Kidney (tissue), 14 donors: ENCODE data around the gene SYK. TPM values are rescaled to one million over a fixed set of nuclear protein-coding genes. Genes with fewer than 3 reads are reported as not detected.

Experiments used
- DNase-seq, 5 donors: peaks; one replicate each; pipeline ENCODE4 v3.0.0-alpha.2; 2013 to 2020
- FAIRE-seq: peaks from 2 replicates; lab custom pipeline; 2012; peaks lifted over from hg19 to GRCh38; lab: Jason Lieb, UNC
- H3K27ac ChIP-seq, 2 donors: one replicate each; pipeline ENCODE4 v1.7.0; 2013; ENCODE audit warnings: low read depth in 2 of 2, low read length in 2 of 2, inconsistent platforms in 1 of 2
- H3K27me3 ChIP-seq: one replicate; pipeline ENCODE4 v1.7.1; 2013; ENCODE audit warnings: low read length, inconsistent platforms; ENCODE audit not compliant: control insufficient read depth, insufficient read depth
- H3K36me3 ChIP-seq, 3 donors: one replicate each; pipeline versions ENCODE4 v1.7.0 to v1.7.1; 2013; ENCODE audit warnings: low read length in 3 of 3, control low read depth in 1 of 3, inconsistent platforms in 1 of 3; ENCODE audit not compliant: insufficient read depth in 3 of 3, control insufficient read depth in 2 of 3
- H3K4me1 ChIP-seq, 3 donors: one replicate each; pipeline versions ENCODE4 v1.7.0 to v1.7.1; 2013; ENCODE audit warnings: low read length in 3 of 3, inconsistent platforms in 1 of 3, low read depth in 1 of 3; ENCODE audit not compliant: control insufficient read depth in 2 of 3, insufficient read depth in 2 of 3
- H3K4me3 ChIP-seq, 3 donors: one replicate each; pipeline versions ENCODE4 v1.7.0 to v1.8.1; 2013; ENCODE audit warnings: low read length in 3 of 3, control low read depth in 1 of 3, inconsistent platforms in 1 of 3
- H3K9ac ChIP-seq, 3 donors: one replicate each; pipeline versions ENCODE4 v1.7.0 to v1.7.1; 2013; ENCODE audit warnings: low read length in 3 of 3, control low read depth in 1 of 3, inconsistent platforms in 1 of 3
- H3K9me3 ChIP-seq, 3 donors: one replicate each; pipeline versions ENCODE4 v1.7.0 to v1.7.1; 2013; ENCODE audit warnings: low read length in 3 of 3, control low read depth in 1 of 3, inconsistent platforms in 1 of 3; ENCODE audit not compliant: control insufficient read depth in 2 of 3, insufficient read depth in 1 of 3
- intact Hi-C: fragments of 100-400 bp; cut with DNase I; formaldehyde crosslinking; loops from one replicate; pipeline ENCODE4 v1.11.1; 2022
- polyA plus RNA-seq: library from polyadenylated mRNA; stranded (reverse); fragments of 350-450 nt; fragmentation: Illumina TruSeq; extraction: RNeasy Lipid Tissue Mini Kit (QIAGEN cat#74804); gene quantifications from one replicate; pipeline ENCODE4 v1.2.3, GENCODE V29; 2014; ENCODE audit warnings: low read depth, low replicate concordance; ENCODE audit not compliant: insufficient read depth
- total RNA-seq: library from RNA; stranded (reverse); fragmentation: NEBNext Ultra II Directional; extraction: Animal tissue kit (Norgen Biotek cat#: 25700); gene quantifications from one replicate; pipeline ENCODE4 v1.2.1, GENCODE V29; 2021
- TF ChIP-seq, protein P1 (sequence below): IDR thresholded peaks from 3 replicates; pipeline ENCODE4 v1.5.1; 2012; ENCODE audit warnings: mild to moderate bottlenecking, moderate library complexity, borderline replicate concordance; ENCODE audit not compliant: insufficient read depth; ENCODE audit errors: extremely low read depth
- donor health status: control.
- donor health status: control.
- donor health status: control.
- donor health status: control.
- donor health status: control.
- donor health status: DM: yes; HTN: yes; CAD: no.
- donor health status: Normal renal cell carcinoma (clear cell type).

Gene SYK
- total and polyA plus RNA-seq, 2 donors from 2014 or later = 13.3 to 52.2 TPM

DNA sequence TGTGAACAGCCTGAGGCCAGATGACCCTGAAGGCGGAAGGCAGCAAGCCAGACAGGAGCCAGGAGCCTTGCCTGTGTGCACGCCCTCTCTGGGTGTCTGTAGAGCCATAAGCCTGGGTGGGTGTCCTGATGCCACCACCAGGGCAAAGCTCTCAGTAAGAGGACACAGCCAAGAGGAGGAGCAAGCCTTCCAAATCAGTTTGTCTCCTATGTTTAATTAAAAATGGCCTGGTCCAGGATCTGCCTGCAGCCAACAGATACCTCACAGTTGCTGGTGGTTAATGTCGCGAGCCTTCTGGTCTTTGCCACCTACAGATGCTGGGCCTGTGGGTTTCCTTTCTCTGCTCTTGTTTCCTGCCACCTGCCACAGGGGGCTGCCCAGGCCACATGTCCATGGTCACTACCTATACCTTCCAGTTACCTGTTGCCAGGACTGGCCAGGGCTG, 56.9 kb downstream of the SYK start:
- no peak overlapping the region for H3K27ac ChIP-seq
- intact Hi-C loops = no loop called here
- H3K4me1 ChIP-seq = no peaks in the 10 kb centered on the region
- TF ChIP-seq, protein P1, sequence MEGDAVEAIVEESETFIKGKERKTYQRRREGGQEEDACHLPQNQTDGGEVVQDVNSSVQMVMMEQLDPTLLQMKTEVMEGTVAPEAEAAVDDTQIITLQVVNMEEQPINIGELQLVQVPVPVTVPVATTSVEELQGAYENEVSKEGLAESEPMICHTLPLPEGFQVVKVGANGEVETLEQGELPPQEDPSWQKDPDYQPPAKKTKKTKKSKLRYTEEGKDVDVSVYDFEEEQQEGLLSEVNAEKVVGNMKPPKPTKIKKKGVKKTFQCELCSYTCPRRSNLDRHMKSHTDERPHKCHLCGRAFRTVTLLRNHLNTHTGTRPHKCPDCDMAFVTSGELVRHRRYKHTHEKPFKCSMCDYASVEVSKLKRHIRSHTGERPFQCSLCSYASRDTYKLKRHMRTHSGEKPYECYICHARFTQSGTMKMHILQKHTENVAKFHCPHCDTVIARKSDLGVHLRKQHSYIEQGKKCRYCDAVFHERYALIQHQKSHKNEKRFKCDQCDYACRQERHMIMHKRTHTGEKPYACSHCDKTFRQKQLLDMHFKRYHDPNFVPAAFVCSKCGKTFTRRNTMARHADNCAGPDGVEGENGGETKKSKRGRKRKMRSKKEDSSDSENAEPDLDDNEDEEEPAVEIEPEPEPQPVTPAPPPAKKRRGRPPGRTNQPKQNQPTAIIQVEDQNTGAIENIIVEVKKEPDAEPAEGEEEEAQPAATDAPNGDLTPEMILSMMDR = no peak
- no peaks in the 10 kb centered on the region for H3K27me3 ChIP-seq
- FAIRE-seq = no peak
- H3K9me3 ChIP-seq = no peaks in the 10 kb centered on the region
- H3K9ac ChIP-seq = no peak overlapping the region
- H3K36me3 ChIP-seq = no peaks in the 10 kb centered on the region
- H3K4me3 ChIP-seq = no peak overlapping the region
- no peak for DNase-seq

DNA sequence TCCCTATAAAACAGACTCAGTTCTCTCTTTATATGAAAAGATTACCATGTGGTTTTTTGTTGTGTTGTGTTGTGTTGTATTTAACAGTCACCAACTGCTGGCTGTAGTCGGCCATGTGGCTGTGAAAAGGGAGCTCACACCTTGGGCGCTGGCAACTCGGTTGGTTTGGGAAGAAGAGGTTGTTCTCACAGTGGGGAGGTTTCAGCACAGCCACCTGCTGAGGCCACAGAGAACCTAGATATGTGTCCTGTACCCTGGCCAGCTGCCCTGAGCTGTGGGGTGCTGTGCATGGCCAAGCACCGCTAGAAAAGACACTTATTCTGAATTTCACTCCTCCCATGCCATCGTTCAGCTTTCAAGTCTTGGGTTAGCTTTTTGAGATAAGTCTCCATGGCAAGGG, 58.8 kb downstream of the SYK start:
- intact Hi-C loops = no loop called here
- H3K4me3 ChIP-seq = no peak overlapping the region
- H3K4me1 ChIP-seq = no peaks in the 10 kb centered on the region
- no peaks in the 10 kb centered on the region for H3K9me3 ChIP-seq
- DNase-seq (no peak), FAIRE-seq (no peak)
- no peaks in the 10 kb centered on the region for H3K27me3 ChIP-seq
- TF ChIP-seq, protein P1 = no peak
- H3K36me3 ChIP-seq = peaks cover 0 to 2% (median 0%) of the 10 kb centered on the region in 3 donors
- H3K27ac ChIP-seq = no peak overlapping the region
- no peak overlapping the region for H3K9ac ChIP-seq

DNA sequence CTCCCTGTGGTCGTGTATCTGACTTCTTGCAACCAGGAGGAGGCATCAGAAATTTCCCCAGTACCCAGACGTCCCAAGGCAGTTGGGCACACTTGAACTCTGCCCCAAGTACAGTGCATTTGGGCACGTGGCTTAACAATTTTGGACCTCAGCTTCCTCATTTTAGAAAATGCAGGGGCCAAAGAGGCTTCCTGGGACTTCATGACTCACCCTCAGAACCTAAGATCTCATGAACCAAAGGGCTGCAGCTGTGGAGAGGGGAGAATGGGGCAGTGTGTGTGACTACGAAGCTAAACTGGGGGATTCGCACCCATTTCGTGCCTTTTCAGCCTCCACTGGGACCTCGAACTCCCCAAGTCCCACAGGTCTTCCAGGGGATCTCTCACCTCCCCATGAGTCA, 59.2 kb downstream of the SYK start:
- H3K9ac ChIP-seq = no peak overlapping the region
- no peak overlapping the region for H3K27ac ChIP-seq
- intact Hi-C loops = no loop called here
- no peaks in the 10 kb centered on the region for H3K9me3 ChIP-seq
- DNase-seq (no peak), FAIRE-seq (no peak)
- H3K4me1 ChIP-seq = no peaks in the 10 kb centered on the region
- no peak overlapping the region for H3K4me3 ChIP-seq
- TF ChIP-seq, protein P1 = no peak
- H3K36me3 ChIP-seq = peaks cover 0 to 2% (median 0%) of the 10 kb centered on the region in 3 donors
- H3K27me3 ChIP-seq = no peaks in the 10 kb centered on the region

DNA sequence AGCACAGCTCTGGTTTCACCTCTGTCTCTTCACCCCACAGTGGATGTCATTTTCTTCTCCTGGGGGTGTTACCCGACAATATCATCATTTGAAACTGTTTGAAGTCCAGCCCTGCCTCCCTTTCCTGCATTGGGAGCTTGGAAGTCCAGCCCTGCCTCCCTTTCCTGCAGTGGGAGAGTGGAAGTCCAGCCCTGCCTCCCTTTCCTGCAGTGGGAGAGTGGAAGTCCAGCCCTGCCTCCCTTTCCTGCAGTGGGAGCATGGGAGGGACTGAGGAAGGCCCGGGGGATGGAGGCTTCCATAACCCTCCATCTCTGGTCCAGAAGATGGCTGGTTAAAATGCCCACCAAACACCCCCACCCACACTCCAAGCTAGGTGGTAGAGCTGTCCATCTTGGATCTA, 59.8 kb downstream of the SYK start:
- no peak for FAIRE-seq

More for the DNA sequence above, 59.8 kb downstream of the SYK start:
- no peak overlapping the region for H3K4me3 ChIP-seq
- no peak overlapping the region for H3K27ac ChIP-seq
- no peaks in the 10 kb centered on the region for H3K9me3 ChIP-seq
- peaks cover 0 to 2% (median 0%) of the 10 kb centered on the region in 3 donors for H3K36me3 ChIP-seq
- H3K27me3 ChIP-seq = no peaks in the 10 kb centered on the region
- TF ChIP-seq, protein P1 = no peak
- H3K9ac ChIP-seq = no peak overlapping the region
- no peaks in the 10 kb centered on the region for H3K4me1 ChIP-seq
- intact Hi-C loops = no loop called here
- no peak for DNase-seq
